ENCODE measurements around the gene TRAPPC2L.

Gene TRAPPC2L

DNA sequence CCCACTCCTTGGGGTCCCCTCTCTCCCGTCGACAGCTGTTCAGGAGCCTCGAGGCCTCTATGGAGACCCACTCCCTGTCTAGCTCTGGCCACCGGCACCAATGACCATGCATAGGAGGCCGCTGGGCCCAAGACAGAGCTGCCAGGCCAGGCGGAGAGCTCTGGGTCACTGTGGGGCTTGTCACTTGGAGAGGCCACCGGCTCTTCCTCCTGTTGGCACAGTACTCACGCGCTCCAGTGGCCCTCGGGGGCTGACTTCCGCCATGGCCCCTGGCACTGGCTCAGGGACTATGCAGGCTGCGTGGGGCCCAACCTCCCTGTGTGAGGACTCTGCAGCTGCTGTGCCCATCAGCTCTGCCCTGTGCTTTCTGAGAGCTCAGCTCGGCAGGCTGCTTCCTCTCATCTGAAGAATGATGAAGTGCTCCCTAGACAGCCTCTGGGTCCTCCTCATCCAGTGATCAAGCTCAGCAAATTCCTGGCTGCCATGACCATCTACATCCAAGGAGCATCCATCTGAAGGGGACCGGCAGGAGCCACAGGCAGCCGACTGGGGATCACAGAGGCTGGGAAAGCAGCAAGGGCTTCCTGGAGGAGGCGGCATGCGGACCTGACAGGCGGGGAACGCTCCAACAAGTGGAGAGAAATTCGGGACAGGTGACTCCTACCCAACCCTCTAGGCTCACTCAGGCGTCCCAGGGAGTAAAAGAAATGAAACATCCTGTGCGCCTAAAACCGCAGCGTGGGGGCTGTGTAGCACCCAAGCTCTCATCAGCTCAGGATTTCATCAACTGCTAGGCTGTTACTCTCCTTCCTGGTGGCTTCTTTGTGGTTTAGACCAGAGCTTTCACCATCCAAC, 17.0 kb upstream of the TRAPPC2L start:
- no peak for DNase-seq

DNA sequence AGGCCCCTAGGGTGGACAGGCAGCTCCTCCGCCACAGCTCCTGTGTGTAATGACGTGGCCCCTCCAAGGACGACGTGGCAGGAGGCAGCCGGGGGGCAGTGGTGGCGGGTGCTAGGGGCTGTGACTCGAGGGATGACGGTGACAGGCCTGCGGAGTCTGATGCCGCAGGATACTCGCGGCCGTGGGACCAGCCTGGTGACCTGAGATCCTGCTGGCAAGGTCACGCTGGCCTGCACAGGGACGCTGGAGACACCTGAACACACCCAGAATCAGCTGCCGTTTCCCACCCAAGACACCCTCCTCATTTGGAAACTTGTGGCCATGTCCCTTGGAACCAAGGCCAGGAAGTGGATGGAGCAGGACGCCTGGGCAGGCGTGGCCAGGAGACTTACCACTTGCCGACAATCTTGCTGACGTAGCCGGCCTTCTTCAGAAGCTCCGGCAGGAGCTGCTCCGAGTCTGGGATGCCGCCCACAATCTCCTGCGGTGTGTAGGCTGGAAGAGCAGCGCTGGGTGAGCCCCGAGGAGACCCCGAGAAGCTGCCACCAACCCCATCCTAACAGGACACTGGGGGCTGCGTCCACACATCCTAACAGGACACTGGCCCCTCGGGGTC, 16.2 kb upstream of the TRAPPC2L start:
- DNase-seq, result no peak

DNA sequence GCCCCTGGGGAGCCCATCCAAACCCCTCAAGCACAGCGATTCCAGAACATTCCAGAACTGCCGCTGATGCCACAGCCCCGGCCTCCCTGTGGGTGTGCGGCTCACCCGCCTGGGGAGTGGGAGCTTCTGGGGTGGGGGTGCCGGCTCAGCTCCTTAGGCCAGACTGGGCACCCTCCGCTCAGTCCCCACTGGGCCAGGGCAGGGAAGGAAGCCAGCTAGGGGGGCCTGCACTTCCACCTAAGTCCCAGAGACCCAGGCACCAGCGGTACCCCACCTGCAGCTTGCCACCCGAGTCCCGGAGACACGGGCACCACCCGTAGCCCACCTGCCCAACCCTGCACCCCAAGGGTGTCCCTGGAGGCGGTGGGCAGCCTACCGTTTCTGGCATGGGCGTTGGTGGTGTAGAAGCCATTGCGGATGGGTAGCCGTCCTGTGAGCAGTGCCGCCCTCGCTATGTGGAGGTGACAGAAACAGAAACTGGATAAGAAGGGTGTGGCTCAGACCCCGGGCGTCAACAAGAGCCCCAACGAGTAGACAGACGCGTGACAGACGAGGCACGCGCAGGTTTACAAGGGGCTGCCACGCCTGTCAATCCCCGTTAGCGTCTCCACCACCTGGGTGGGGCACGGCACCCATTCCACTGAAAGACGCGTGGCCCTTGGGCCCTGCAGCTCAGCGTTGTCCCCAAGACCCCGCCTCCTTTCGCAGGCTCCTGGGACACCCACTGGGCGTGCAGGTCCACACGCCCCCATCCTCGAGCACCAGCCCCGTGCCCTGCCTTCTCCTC, 15.2 kb upstream of the TRAPPC2L start:
- DNase-seq, result no peak

GRCh38 chr16:88842308-88842756, 14.6 kb upstream of the TRAPPC2L start:
- DNase-seq, result no peak

GRCh38 chr16:88842806-88843205, 14.1 kb upstream of the TRAPPC2L start:
- no peak for DNase-seq

DNA sequence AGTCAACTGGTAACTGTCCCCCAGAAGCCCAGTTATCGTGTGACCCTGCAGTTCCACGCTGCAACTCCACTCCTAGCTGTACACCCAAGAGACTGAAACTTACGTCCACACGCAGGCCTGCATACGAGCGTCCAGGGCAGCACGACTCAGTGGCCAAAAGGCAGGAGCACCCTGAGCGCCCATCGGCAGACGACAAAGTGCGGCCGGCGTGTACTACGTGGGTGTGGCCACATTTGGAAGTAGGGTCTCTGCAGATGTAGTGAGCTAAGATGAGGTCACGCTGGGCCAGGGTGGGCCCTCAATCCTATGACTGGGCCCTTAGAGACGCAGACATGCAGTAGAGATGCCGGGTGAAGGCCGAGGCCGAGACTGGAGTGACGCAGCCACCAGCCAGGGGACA, 13.7 kb upstream of the TRAPPC2L start:
- no peak for DNase-seq

DNA sequence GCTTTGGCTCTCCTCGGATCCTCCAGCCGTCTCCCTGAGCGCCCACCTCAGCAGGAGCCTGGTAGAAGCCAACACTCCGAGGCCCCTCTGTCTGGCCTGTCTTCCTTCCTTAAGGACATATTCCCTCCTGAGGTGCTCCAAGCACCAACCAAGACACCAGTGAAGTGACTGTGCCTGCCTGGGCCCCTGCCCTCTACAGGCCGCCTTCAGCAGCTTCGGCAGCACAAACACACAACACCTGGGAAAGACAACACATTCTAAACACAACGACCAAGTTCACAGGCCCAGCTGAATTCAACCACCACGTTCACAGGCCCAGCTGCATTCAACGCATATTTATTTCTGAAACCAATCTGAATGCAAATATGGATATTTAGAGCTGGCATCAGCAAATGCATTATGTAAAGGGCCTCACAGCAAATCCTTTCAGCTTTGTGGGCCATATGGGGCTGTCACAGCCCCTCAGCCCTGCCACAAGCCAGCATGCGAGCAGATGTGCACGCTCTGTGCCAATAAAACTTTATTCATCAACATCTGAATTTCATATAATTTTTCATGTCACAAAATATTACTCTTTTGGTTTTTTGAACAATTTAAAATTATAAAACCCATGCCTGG, 12.4 kb upstream of the TRAPPC2L start:
- no peak for DNase-seq

DNA sequence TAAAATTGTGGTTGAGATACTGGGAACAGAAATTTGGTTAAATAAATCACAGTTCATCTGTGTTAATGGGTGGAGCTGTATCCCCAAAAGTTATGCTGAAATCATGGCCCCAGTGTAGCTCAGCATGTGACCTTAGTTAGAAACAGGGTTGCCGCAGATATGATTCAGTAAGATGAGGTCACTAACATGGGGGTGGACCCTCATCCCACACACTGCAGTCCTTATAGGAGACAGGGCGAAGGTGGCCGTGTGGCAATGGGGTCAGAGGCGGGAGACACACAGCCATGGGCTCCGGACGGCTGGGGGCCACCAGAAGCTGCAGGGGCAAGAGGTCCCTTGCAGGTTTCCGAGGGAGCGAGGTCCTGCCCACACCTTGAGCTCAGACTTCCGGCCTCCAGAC, 10.8 kb upstream of the TRAPPC2L start:
- no peak for DNase-seq

DNA sequence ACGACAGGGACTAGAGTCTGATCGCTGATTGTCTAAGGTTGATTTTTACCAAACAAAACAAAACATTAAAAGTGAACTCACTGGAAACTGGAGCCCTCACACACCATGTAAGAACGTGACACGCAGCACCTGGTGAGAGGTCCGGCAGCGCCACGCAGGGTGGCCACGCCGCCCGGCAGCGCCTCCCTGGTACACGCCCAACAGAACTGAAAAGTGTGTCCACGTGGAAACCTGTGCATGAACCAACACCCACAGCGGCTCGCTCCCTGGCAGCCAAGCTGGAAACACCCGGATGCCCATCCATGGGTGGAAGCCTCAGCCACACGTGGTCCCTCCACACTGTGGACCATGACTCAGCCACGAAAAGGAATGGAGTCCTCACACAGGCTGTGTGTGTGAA, 9.3 kb upstream of the TRAPPC2L start:
- DNase-seq, result no peak

DNA sequence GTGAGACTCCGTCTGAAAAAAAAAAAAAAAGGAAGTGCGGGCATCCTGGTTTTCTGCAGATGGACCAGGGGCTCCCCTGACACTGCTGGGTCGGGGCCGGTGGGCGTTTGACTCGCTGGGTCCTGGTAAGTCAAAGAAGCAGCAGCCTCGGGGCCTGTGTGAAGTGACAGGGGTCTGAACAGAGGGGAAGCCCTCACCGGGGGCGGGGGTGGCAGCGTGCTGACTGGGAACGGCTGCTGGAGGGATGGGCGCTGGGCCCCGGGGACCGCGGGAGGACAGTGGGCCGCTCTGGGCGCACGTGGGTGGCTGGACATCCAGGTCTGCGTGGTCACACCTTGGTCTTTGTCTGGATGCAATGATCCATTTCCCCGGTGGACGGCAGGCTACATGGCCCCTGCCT, 8.4 kb upstream of the TRAPPC2L start:
- DNase-seq, result no peak

- no peak for DNase-seq
Observed at GRCh38 chr16:88850531-88851199, 6.3 kb upstream of the TRAPPC2L start.

GRCh38 chr16:88851616-88852015, 5.3 kb upstream of the TRAPPC2L start:
- DNase-seq, result no peak

DNA sequence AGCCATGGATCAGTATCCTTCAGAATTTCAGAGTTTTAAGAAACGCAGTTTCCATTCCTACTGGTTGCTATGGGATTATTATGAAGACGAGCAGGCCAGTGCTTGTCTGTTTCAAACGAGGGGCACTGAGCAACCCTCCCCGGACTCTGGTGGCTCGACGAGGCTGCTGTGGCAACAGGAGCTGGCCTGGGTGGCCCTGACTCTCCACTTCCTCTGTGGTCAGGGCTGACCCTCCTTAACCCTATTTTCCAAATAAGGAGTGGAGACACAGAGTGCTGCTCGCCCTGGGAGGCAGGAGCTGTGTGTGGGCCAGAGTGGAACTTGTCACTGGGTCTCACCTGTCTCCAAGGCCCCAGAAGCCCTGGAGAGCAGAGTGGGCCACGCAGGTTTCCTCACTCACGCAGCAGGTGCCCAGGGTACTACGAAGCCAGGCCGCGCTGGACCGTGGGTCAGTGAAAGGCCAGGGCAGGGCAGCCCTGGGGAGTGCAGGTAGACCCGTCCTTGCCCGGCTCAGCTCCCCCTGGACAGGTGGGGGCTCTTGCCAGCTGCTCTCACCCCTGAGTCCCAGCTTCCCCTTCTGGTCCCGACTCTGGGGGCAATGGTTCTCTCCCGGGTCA, 3.5 kb upstream of the TRAPPC2L start:
- DNase-seq, result no peak

- DNase-seq, result no peak
Observed at GRCh38 chr16:88854306-88855111, 2.4 kb upstream of the TRAPPC2L start.

DNA sequence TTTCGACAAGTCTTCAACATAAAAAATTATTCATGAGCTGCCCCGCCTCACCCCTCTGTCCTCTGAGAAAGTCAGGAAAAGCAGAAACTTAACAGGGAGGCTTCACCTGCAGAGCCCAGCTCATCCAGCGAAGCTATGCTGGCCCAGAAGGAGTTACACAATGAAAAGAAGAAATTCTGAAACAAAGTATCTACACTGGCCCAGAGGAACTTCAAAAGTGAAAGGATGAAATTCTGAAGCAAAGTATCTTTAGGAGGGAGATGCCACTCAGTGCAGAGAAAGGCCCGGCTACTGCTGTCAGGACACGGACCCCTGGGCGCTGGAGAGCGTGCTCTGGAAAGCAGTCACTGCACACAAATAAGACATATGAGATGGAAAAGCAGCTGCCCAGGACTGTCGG, 1.8 kb upstream of the TRAPPC2L start:
- no peak for DNase-seq

GRCh38 chr16:88855736-88856121, 1.2 kb upstream of the TRAPPC2L start:
- no peak for DNase-seq

GRCh38 chr16:88856122-88856827, 652 bp upstream of the TRAPPC2L start:
- DNase-seq, result no peak

DNA sequence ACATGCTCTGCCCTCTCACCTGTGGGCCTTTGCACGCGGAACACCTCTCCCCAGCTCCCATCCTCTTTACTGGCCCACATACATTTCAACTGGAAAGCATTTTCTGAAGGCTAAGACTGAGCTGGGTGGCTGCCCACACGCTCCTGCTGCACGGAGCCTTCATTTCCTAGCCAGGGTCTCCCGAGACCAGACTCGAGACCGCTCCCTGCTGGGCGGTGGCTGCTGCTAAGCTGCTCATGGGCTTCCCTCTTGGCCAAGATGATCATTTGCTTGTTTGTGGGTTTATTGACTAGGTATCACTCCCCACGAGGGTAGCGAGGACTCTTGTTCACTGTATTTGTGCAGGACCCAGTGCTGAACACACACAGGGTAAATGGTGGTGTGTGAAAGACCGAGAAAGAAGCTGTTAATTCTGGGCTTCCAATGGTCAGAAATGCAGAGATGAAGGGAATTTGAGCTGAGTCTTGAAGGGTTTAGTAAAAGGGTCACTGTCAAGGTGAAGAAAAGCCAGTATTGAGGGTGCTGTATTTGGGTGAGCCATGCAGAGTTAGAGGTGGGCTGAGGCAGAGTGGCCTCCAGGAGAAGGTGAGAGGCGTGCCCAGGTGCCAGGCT, 907 bp downstream of the TRAPPC2L start:
- peak; percentile 65 for DNase-seq

- no peak for DNase-seq
Observed at GRCh38 chr16:88859381-88860091, 2.6 kb downstream of the TRAPPC2L start.

- DNase-seq, result no peak
Observed at GRCh38 chr16:88861359-88861758, 4.4 kb downstream of the TRAPPC2L start.

All from COR-L47 (cell line).